Measurements from ENCODE around the gene LANCL2.

LANCL2 gene

GRCh38 chr7:55449205-55449991 is 84.3 kb downstream of the LANCL2 start:
- H3K4me3 ChIP-seq (ENCODE audit: insufficient read depth, low read depth, low read length), result no peak overlapping the region
- no peaks in the 10 kb centered on the region for H3K4me1 ChIP-seq (ENCODE audit: control insufficient read depth, insufficient read depth, low read length)
- WGBS, 2 experiments, result 94 to 95% methylated on average over 56 of the region's 56 CpGs
- no peak overlapping the region for H3K27ac ChIP-seq (ENCODE audit: insufficient read depth, low read depth, low read length, poor library complexity, severe bottlenecking)
- H3K36me3 ChIP-seq (ENCODE audit: control insufficient read depth, insufficient read depth, low read length), result no peaks in the 10 kb centered on the region
- no peaks in the 10 kb centered on the region for H3K9me3 ChIP-seq (ENCODE audit: control insufficient read depth, low read length)
- no peaks in the 10 kb centered on the region for H3K27me3 ChIP-seq (ENCODE audit: control insufficient read depth, insufficient read depth, low read length, poor library complexity, severe bottlenecking)

GRCh38 chr7:55449992-55450535 is 84.9 kb downstream of the LANCL2 start:
- Histone ChIP-seq H3K27ac (ENCODE audit: insufficient read depth, low read depth, low read length, poor library complexity, severe bottlenecking) (no peak overlapping the region), H3K4me3 (ENCODE audit: insufficient read depth, low read depth, low read length) (no peak overlapping the region), H3K27me3 (ENCODE audit: control insufficient read depth, insufficient read depth, low read length, poor library complexity, severe bottlenecking) (no peaks in the 10 kb centered on the region), H3K4me1 (ENCODE audit: control insufficient read depth, insufficient read depth, low read length) (no peaks in the 10 kb centered on the region), H3K9me3 (ENCODE audit: control insufficient read depth, low read length) (no peaks in the 10 kb centered on the region), H3K36me3 (ENCODE audit: control insufficient read depth, insufficient read depth, low read length) (no peaks in the 10 kb centered on the region)
- 89 to 94% methylated on average over 8 of the region's 8 CpGs for WGBS, 2 experiments

GRCh38 chr7:55452971-55453370 is 87.8 kb downstream of the LANCL2 start:
- H3K36me3 ChIP-seq (ENCODE audit: control insufficient read depth, insufficient read depth, low read length), result no peaks in the 10 kb centered on the region
- no peaks in the 10 kb centered on the region for H3K4me1 ChIP-seq (ENCODE audit: control insufficient read depth, insufficient read depth, low read length)
- H3K27ac ChIP-seq (ENCODE audit: insufficient read depth, low read depth, low read length, poor library complexity, severe bottlenecking), result no peak overlapping the region
- H3K27me3 ChIP-seq (ENCODE audit: control insufficient read depth, insufficient read depth, low read length, poor library complexity, severe bottlenecking), result no peaks in the 10 kb centered on the region
- WGBS, 2 experiments, result 89 to 91% methylated on average over 4 of the region's 4 CpGs
- H3K4me3 ChIP-seq (ENCODE audit: insufficient read depth, low read depth, low read length), result no peak overlapping the region
- no peaks in the 10 kb centered on the region for H3K9me3 ChIP-seq (ENCODE audit: control insufficient read depth, low read length)

- Histone ChIP-seq H3K9me3 (ENCODE audit: control insufficient read depth, low read length) (no peaks in the 10 kb centered on the region), H3K4me3 (ENCODE audit: insufficient read depth, low read depth, low read length) (no peak overlapping the region), H3K4me1 (ENCODE audit: control insufficient read depth, insufficient read depth, low read length) (no peaks in the 10 kb centered on the region), H3K36me3 (ENCODE audit: control insufficient read depth, insufficient read depth, low read length) (no peaks in the 10 kb centered on the region), H3K27me3 (ENCODE audit: control insufficient read depth, insufficient read depth, low read length, poor library complexity, severe bottlenecking) (no peaks in the 10 kb centered on the region), H3K27ac (ENCODE audit: insufficient read depth, low read depth, low read length, poor library complexity, severe bottlenecking) (no peak overlapping the region)
- WGBS, 2 experiments, result 100% methylated on average over 1 of the region's 1 CpG
Observed at GRCh38 chr7:55457801-55458200, 92.7 kb downstream of the LANCL2 start.

- WGBS, 2 experiments, result 83% methylated on average over 1 of the region's 1 CpG; no CpG with 5 or more reads in 1 of the 2 experiments
- Histone ChIP-seq H3K4me1 (ENCODE audit: control insufficient read depth, insufficient read depth, low read length) (no peaks in the 10 kb centered on the region), H3K9me3 (ENCODE audit: control insufficient read depth, low read length) (no peaks in the 10 kb centered on the region), H3K27ac (ENCODE audit: insufficient read depth, low read depth, low read length, poor library complexity, severe bottlenecking) (no peak overlapping the region), H3K4me3 (ENCODE audit: insufficient read depth, low read depth, low read length) (no peak overlapping the region), H3K27me3 (ENCODE audit: control insufficient read depth, insufficient read depth, low read length, poor library complexity, severe bottlenecking) (no peaks in the 10 kb centered on the region), H3K36me3 (ENCODE audit: control insufficient read depth, insufficient read depth, low read length) (no peaks in the 10 kb centered on the region)
Observed at GRCh38 chr7:55458351-55458750, 93.2 kb downstream of the LANCL2 start.

- no peak overlapping the region for H3K27ac ChIP-seq (ENCODE audit: insufficient read depth, low read depth, low read length, poor library complexity, severe bottlenecking)
- H3K9me3 ChIP-seq (ENCODE audit: control insufficient read depth, low read length), result no peaks in the 10 kb centered on the region
- no peak overlapping the region for H3K4me3 ChIP-seq (ENCODE audit: insufficient read depth, low read depth, low read length)
- no peaks in the 10 kb centered on the region for H3K4me1 ChIP-seq (ENCODE audit: control insufficient read depth, insufficient read depth, low read length)
- no peaks in the 10 kb centered on the region for H3K36me3 ChIP-seq (ENCODE audit: control insufficient read depth, insufficient read depth, low read length)
- H3K27me3 ChIP-seq (ENCODE audit: control insufficient read depth, insufficient read depth, low read length, poor library complexity, severe bottlenecking), result no peaks in the 10 kb centered on the region
- 92 to 95% methylated on average over 4 of the region's 4 CpGs for WGBS, 2 experiments
Observed at GRCh38 chr7:55463686-55464262, 98.6 kb downstream of the LANCL2 start.

- no peaks in the 10 kb centered on the region for H3K27me3 ChIP-seq (ENCODE audit: control insufficient read depth, insufficient read depth, low read length, poor library complexity, severe bottlenecking)
- H3K4me3 ChIP-seq (ENCODE audit: insufficient read depth, low read depth, low read length), result no peak overlapping the region
- H3K36me3 ChIP-seq (ENCODE audit: control insufficient read depth, insufficient read depth, low read length), result no peaks in the 10 kb centered on the region
- H3K4me1 ChIP-seq (ENCODE audit: control insufficient read depth, insufficient read depth, low read length), result no peaks in the 10 kb centered on the region
- H3K27ac ChIP-seq (ENCODE audit: insufficient read depth, low read depth, low read length, poor library complexity, severe bottlenecking), result no peak overlapping the region
- no peaks in the 10 kb centered on the region for H3K9me3 ChIP-seq (ENCODE audit: control insufficient read depth, low read length)
- 89 to 91% methylated on average over 2 of the region's 2 CpGs for WGBS, 2 experiments
Observed at GRCh38 chr7:55464422-55464821, 99.3 kb downstream of the LANCL2 start.

- no peaks in the 10 kb centered on the region for H3K27me3 ChIP-seq (ENCODE audit: control insufficient read depth, insufficient read depth, low read length, poor library complexity, severe bottlenecking)
- WGBS, 2 experiments, result 93 to 96% methylated on average over 2 of the region's 2 CpGs
- no peak overlapping the region for H3K27ac ChIP-seq (ENCODE audit: insufficient read depth, low read depth, low read length, poor library complexity, severe bottlenecking)
- H3K4me1 ChIP-seq (ENCODE audit: control insufficient read depth, insufficient read depth, low read length), result no peaks in the 10 kb centered on the region
- H3K4me3 ChIP-seq (ENCODE audit: insufficient read depth, low read depth, low read length), result no peak overlapping the region
- no peaks in the 10 kb centered on the region for H3K36me3 ChIP-seq (ENCODE audit: control insufficient read depth, insufficient read depth, low read length)
- no peaks in the 10 kb centered on the region for H3K9me3 ChIP-seq (ENCODE audit: control insufficient read depth, low read length)
Observed at GRCh38 chr7:55465691-55466090, 100.6 kb downstream of the LANCL2 start.

- Histone ChIP-seq H3K27ac (ENCODE audit: insufficient read depth, low read depth, low read length, poor library complexity, severe bottlenecking) (no peak overlapping the region), H3K36me3 (ENCODE audit: control insufficient read depth, insufficient read depth, low read length) (no peaks in the 10 kb centered on the region), H3K27me3 (ENCODE audit: control insufficient read depth, insufficient read depth, low read length, poor library complexity, severe bottlenecking) (no peaks in the 10 kb centered on the region), H3K4me1 (ENCODE audit: control insufficient read depth, insufficient read depth, low read length) (no peaks in the 10 kb centered on the region), H3K9me3 (ENCODE audit: control insufficient read depth, low read length) (no peaks in the 10 kb centered on the region), H3K4me3 (ENCODE audit: insufficient read depth, low read depth, low read length) (no peak overlapping the region)
- 93 to 95% methylated on average over 7 of the region's 7 CpGs for WGBS, 2 experiments
Observed at GRCh38 chr7:55467047-55467593, 102.0 kb downstream of the LANCL2 start.

GRCh38 chr7:55468495-55468894 is 103.4 kb downstream of the LANCL2 start:
- Histone ChIP-seq H3K27ac (ENCODE audit: insufficient read depth, low read depth, low read length, poor library complexity, severe bottlenecking) (no peak overlapping the region), H3K36me3 (ENCODE audit: control insufficient read depth, insufficient read depth, low read length) (no peaks in the 10 kb centered on the region), H3K4me1 (ENCODE audit: control insufficient read depth, insufficient read depth, low read length) (no peaks in the 10 kb centered on the region), H3K27me3 (ENCODE audit: control insufficient read depth, insufficient read depth, low read length, poor library complexity, severe bottlenecking) (no peaks in the 10 kb centered on the region), H3K4me3 (ENCODE audit: insufficient read depth, low read depth, low read length) (no peak overlapping the region), H3K9me3 (ENCODE audit: control insufficient read depth, low read length) (no peaks in the 10 kb centered on the region)
- WGBS, 2 experiments, result 95 to 97% methylated on average over 8 of the region's 8 CpGs

Data from ectodermal cell (in vitro differentiated cells).